HG02981 (cell line): ENCODE measurements around the gene ADAMTS14.
"Not testable (repeated sequence)": the region's sequence is repeated elsewhere in the genome, so short reads cannot be mapped to it uniquely, and the experiment has no call there.

Experiments
- ATAC-seq: cut with Tn5 transposase; IDR thresholded peaks from one replicate; pipeline ENCODE4 v1.9.1; 2021; ENCODE audit warnings: mild to moderate bottlenecking, moderate library complexity; ENCODE audit not compliant: unreplicated experiment

The ADAMTS14 gene

DNA sequence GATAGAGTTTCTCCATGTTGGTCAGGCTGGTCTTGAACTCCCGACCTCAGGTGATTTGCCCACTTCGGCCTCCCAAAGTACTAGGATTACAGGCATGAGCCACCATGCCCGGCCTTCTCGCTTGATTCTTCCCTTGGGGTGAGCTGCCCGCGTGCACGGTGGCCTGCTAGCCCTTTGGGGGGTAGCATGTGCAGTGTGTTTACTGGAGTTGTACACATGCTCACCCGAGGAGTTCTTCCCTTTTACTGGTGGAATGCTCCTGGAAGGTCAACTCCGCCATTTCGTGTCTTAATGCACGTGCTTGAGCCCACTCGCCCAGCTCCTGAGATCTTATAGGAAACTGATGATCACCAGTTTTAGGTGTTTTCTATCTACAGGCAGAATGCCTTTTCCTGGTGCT, 17.0 kb upstream of the ADAMTS14 start:
- no peak for ATAC-seq

DNA sequence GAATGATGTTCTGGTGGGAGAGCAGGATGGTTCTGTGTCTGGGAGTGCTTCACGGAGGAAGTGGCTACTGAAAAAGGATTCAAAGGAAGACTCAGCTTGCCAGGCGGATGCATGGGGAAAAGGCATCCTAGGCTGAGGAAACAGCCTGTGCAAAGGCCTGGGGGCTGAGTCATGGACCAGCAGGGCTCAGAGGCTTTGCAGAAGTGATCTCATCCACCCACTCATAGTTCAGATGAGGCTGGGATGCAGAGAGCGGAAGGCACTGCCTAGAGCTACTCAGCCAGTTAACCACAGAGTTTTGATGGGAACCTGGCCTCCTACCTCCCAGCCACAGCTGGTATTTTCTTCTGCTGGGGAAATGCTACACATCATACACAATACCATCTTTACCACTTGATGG, 15.8 kb upstream of the ADAMTS14 start:
- no peak for ATAC-seq

DNA sequence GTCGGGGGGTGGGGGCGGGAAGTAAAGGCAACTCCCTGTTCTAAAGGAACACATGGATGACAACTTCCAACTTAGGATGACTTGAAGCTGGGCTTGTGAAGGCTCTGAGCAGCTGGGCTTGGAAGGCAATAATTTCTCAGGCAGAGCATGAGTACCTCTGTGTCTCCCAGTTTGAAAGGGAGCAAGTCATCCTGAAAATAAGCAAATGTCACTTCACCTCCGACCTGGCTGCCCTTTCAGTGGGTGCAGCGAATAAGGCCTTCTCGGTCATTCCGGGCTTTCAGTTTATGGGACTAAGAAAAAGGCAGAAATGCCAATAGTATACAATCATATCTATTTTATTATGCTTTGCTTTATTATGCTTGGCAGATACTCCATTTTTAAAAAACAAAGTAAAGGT, 15.3 kb upstream of the ADAMTS14 start:
- ATAC-seq = no peak

DNA sequence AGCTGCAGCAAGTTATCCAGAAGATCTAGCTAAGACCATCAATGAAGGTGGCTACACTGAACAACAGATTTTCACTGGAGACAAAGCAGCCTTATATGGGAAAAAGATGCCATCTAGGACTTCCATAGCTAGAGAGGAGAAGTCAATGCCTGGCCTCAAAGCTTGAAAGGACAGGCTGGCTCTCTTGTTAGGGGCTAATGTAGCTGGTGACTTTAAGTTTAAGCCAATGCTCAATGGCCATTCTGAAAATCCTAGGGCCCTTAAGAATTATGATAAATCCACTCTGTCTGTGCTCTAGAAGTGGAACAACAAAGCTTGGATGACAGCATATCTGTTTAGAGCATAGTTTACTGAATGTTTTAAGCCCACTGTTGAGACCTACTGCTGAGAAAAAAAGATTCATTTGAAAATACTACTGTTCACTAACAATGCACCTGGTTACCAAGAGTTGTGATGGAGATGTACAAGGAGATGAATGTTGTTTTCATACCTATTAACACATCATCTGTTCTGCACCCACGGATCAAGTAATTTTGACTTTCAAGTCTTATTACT, 13.6 kb upstream of the ADAMTS14 start:
- no peak for ATAC-seq

DNA sequence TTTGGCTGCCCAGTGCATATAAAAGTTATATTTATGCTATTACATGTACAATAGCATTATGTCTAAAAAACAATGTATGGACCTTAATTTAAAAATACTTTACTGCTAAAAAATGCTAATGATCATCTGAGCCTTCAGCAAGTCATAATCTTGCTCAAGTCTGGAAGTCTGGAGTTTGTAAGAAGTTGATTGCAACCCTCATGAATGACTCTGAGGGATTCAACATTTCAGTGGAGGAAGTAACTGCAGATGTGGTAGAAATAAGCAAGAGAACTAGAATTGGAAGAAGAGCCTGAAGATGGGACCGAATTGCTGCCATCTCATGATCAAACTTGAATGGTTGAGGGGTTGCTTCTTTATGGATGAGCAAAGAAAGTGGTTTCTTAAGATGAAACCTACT, 13.0 kb upstream of the ADAMTS14 start:
- no peak for ATAC-seq

DNA sequence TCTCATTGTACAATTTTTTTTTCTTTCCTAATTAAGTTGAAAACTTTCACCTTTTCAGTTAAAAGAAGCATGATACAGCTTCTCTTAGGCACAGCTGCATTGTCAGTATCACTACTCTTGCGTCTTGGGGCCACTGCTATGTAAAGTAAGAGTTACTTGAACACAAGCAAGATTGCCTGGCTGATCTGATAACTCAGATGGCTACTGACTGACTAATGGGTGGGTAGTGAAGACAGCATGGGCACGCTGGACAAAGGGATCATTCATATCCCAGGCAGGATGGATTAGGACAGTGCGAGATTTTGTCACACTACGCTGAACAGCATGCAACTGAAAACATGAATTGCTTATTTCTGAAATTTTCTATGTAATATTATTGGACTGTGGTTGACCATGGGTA, 11.6 kb upstream of the ADAMTS14 start:
- no peak for ATAC-seq

DNA sequence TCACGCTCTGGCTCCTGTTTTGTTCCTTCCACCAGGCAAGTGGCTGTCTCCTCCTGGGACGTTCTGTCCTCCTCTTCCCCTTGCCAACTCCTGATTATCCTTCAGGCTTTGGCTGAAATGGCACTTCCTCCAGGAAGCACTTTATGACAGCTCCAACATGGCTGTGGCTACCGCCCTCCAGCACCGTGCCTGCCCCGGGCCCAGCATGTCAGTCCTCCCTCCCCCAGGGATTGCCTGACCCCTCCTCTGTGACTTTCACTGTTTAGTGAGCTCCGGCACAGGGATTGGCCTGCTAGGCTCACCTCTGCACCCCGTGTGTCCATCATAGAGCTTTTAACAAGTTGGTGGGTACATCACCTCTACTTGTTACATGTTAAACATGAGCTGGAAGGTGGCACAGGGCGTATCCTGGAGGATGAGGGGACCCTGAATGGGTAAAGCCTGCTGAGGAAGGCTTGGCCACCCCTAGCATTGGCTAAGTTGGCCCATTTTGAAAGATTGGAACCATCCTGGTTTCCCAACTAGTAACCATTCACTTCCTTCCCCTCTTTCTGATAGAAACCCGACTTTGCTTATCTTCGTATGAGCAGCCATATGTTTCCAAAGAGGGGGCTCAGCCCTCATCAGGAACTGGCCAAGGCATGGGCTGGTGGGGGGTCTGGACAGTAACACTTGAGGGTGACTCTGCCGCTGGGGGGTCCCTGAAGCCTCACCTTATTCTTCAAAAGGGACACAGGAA, 10.5 kb upstream of the ADAMTS14 start:
- ATAC-seq = no peak

DNA sequence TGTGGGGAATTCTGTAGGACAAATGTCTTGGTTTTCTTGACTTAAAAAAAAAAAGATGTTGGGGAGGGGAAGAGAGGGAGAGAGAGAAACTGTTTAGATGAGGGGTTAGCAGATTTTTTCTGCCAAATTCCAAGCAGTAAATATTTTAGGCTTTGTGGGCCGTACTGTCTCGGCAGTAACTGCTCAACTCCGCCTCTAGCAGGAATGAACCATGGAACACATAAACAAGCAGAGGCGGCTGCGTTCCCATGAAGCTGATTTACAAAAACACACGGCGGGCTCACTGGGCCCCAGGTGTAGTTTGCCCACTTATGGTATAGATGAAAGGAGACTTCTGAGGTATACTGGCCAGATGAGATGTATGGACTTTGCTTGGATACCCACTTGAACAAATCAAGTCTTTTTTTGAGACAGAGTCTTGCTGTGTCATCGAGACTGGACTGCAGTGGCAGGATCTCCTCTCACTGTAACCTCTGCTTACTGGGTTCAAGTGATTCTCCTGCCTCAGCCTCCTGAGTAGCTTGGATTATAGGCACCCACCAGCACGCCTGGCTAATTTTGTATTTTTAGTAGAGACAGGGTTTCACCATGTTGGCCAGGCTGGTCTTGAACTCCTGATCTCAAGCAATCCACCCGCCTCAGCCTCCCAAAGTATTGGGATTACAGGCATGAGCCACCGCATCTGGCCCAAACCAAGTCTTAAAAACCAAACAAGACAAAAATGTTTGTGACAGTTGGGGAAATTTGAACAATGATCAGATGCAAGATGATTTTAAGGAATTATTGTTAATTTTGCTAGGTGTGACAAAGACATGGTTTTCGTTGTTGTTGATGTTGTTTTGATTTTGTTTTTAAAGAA, 9.7 kb upstream of the ADAMTS14 start:
- no peak for ATAC-seq

DNA sequence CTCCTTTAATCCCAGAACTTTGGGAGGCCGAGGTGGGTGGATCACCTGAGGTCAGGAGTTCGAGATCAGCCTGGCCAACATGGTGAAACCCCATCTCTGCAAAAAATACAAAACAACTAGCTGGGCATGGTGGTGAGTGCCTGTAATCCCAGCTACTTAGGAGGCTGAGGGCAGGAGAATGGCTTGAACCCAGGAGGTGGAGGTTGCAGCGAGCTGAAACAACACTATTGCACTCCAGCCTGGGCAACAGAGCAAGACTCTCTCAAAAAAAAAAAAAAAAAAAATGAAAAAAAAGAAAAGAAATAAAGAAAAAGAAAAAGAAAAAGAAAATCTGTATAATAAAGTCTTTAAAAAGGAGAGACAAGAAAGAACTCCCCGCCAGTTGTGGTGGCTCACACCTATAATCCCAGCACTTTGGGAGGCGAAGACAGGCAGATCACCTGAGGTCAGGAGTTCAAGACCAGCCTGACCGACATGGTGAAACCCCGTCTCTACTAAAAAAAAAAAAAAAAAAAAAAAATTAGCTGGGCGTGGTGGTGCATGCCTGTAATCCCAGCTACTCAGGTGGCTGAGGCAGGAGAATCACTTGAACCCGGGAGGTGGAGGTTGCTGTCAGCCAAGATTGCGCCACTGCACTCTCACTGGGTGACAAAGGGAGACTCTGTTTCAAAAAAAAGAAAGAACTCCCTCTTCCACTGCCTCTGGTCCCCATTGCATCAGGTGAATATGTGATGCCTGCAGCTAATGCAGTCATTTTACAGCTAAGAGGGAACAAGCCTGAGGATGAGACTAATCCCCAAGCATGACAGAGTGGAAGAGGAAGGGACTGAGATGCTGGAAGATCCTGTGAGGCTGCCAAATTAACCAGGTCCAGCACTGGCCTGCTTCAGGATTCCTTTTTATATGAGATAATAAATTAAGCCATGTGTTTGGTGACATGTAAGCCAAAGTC, 8.6 kb upstream of the ADAMTS14 start:
- ATAC-seq = not testable (repeated sequence)

DNA sequence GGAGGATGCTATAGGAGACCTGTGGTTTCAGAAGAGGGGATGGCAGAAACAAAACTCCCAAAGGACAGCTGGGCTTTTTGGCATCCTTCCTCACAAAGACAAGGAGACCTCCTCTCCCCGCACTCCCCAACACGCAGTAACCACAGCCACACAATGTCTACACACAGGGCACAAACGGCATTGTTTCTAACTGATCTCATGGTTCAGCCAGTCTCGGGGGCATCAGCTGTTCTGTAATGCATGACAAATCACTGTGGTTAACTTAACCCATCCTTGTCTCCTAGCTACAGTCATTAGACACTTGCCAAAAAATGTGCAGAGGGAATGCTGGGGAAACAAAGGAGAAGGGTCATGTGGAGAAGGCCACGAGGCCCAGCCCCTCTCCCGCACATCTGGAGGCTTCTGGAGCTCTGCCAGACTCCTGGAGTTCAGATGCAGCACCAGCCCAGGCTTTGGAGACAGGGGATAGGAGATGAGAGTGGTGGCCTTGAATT, 7.6 kb upstream of the ADAMTS14 start:
- ATAC-seq = no peak

DNA sequence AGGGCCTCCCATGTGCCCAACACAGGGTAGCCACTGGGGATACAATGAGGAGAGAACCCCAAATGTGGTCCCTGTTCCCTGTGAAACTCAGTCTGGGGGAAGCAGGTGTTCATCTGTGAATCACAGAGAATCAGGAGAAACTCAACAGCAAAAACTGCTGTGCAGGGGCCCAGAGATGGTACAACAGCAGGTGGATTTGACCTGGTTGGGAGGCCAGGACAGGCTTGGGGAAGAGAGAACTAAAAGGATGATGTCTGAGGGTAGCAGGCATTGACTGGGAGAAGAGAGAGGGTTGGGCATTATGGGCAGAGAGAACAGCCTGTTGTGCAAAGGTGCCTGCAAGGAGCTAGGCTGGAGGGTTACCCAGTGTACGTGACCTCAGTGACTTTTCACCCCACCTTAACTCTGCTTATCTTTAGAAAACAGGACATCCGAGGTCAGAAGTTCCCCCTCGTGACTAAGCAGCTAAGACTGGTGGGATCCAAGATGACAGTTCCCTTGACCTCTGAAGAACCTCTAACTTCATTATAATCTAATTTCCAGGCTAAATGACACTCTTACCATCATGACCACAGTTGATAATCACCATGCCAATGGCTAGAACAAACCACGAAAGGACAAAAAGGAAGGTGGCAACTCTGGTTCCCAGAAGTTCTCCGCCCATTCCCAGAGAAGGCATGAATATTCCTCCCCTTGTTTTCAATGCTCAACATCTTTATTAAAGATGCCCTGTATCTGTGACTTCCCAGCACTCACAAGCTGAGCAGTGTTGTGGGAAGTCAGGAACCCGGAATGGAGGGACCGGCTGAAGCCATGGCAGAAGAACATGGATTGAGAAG, 5.1 kb upstream of the ADAMTS14 start:
- no peak for ATAC-seq

DNA sequence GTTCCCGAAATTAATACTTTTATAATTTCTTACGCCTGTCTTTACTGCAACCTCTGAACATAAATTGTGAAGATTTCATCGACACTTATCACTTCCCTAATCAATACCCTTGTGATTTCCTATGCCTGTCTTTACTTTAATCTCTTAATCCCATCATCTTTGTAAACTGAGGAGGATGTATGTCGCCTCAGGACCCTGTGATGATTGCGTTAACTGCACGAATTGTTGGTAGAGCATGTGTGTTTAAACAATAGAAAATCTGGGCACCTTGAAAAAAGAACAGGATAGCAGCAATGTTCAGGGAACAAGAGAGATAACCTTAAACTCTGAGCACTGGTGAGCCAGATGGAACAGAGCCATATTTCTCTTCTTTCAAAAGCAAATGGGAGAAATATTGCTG, 4.5 kb upstream of the ADAMTS14 start:
- not testable (repeated sequence) for ATAC-seq

DNA sequence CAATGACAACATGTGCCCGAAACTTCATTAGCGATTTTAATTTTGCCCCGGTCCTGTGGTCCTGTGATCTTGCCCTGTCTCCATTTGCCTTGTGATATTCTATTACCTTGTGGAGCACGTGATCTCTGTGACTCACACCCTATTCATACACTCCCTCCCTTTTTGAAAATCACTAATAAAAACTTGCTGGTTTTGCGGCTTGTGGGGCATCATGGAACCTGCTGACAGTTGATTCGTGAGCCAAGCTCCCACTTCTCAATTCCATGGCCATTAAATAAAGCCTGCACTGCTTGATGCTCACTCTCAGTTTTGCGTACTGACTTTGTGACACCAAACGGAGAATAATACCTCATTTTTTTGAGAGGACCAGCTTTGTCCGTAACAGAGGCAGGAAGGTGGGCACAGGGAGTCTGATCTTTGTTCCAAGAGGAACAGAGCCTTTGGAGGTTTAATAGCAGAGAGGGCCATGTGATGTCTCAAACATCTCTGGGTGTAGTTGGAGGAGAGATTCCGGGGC, 3.8 kb upstream of the ADAMTS14 start:
- ATAC-seq = no peak

DNA sequence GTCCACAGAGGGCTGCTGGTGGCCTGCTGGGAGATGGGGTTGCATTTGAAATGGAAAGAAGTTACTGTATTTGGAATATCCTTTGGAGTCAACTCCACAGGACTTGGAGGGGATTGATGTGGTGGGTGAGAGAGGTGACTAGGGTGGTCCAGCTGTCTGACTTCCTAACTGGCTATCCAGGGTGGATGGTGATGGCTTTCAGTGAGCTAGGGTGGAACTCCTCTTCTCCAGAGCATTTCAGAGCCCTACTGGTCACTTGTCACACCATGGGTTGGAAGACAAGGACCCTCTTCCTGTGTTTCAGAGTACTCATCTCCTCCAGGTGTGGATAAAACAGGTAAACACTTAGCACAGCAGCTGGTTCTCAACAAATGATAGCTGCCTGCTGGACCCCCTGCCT, 3.3 kb upstream of the ADAMTS14 start:
- no peak for ATAC-seq

DNA sequence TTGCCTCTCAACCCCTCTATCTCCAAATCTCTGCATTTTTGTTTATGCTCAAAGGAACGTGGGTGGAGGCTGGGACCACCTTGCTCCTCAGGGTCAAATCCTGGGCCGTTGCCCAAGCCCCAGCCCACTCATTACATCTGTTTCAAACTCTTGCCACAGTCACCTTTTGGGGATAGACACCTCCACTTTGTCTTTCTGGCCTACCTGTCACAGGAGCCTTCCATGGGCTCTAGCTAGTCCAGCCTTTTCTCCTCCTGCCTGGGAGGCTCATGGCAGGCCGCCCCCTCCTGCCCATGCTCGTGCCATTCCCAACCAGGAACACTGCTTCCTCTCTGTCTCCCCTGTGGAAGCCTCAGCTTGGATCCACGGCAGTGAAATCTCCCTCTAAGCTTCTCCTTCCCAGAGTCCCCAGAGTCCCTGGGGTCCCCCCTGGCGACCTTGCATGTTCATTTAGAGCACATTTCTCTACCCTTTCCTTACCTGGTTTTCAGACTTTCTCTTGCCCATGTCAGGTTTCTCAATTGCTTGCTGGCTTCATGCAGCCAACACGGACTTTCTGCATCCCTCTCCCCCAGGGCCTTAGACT, 2.5 kb upstream of the ADAMTS14 start:
- no peak for ATAC-seq

DNA sequence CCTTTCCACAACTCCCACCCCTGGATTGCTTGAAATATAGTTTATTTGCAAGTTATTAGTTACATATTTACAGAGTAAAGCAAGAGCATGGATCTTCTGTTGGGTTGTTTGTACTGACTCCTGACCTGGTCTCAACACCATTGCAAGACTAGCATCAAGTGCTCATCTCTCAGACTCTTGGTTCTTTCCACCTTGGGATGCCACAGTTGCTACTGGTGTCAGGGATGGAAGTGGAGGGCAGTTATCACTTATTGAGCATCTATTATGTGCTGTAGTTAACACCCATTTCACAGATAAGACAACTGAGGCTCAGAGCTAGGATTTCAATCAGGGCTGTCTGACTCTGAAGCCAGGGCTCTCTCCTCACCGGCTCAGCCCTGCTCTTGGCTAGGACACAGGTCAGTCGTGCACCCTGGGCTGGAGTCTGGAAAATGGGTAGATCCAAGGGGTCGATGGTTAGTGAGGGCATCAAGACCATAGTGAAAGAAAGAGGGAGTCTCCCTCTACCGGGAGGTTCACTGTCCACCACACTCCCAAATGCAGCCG, 614 bp upstream of the ADAMTS14 start:
- no peak for ATAC-seq

DNA sequence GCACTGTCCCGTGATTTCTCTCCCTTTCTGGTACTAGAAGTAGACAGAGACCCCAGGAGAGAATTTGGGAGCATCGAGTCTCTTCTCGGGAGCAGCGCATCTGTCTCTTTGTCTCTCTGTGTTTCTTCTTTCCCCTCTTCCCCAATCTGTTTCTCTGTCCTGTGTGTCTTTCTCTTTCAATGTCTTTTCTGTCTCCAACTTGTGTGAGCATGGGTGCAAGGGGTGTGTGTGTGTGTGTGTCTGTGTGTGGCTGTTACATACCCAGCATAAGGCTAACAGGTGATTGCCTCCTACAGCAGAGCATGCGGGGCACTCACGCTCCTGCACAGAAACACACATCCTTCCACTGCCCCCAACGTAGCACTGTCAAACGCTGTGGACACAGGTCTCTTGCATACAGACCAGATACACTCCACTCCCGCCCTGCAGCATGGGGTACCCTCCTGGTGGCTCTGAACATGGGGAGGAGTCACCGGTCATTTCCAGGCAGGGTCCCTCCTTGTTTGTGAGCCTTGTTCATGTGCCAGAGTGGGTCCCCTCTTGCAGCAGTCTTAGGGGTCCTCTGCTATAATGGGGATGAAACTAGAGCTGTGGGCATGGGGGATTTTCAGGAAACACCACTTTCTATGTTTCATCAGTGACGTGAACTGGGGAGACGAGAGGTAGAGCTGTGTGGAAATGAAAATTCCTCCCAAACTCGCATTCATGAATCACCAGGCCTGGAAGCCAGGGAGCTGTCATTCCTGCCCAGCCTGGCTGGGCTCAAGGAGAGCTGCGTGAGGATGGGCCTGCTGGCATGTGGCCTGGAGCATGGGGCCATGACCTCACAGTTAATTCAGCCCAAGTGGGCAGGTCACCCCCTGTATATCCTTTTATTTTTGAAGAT, 980 bp downstream of the ADAMTS14 start:
- ATAC-seq = no peak
